ENCODE results near the gene MAT2B. TPM values are rescaled to one million over a fixed set of nuclear protein-coding genes. Genes with fewer than 3 reads are reported as not detected.

Gene MAT2B
- total RNA-seq, 6 donors from 2014 or later: 23.3 to 85.3 (median 50.4) TPM

- no peak for ATAC-seq (ENCODE audit: low FRiP score in 2 of 2)
- no peaks in the 10 kb centered on the region for H3K9me3 ChIP-seq
- no peak for TF ChIP-seq POLR2A (IDR thresholded peaks at IDR 0.05)
- no peak for TF ChIP-seq EP300 (IDR thresholded peaks at IDR 0.05)
- no peak for TF ChIP-seq CTCF (IDR thresholded peaks at IDR 0.05)
- TF ChIP-seq POLR2AphosphoS5 (IDR thresholded peaks at IDR 0.05): no peak
- H3K4me1 ChIP-seq: peaks cover 0 to 18% (median 8%) of the 10 kb centered on the region in 4 donors
- 94 to 97% methylated on average over 1 of the region's 1 CpG for WGBS, 2 donors
- no peaks in the 10 kb centered on the region for H3K27me3 ChIP-seq
- no peak for DNase-seq
- H3K4me3 ChIP-seq: no peak overlapping the region
- H3K36me3 ChIP-seq: no peaks in the 10 kb centered on the region
- H3K27ac ChIP-seq: no peak overlapping the region
Observed at GRCh38 chr5:163498886-163499285, 6.5 kb upstream of the MAT2B start.

- Histone ChIP-seq H3K4me3 (peak overlapping the region in 3 of 4 donors; percentile 63 to 80 (median 80)), H3K27ac (peak overlapping the region; percentile 96 to 100 (median 98)), H3K27me3 (no peaks in the 10 kb centered on the region), H3K36me3 (no peaks in the 10 kb centered on the region), H3K9me3 (no peaks in the 10 kb centered on the region), H3K4me1 (peaks cover 8 to 27% (median 15%) of the 10 kb centered on the region in 4 donors)
- 59 to 69% methylated on average over 8 of the region's 8 CpGs for WGBS, 2 donors
- DNase-seq: no peak
- no peak for TF ChIP-seq POLR2AphosphoS5 (IDR thresholded peaks at IDR 0.05)
- TF ChIP-seq POLR2A (IDR thresholded peaks at IDR 0.05): no peak
- TF ChIP-seq EP300 (IDR thresholded peaks at IDR 0.05): no peak
- no peak for TF ChIP-seq CTCF (IDR thresholded peaks at IDR 0.05)
- no peak for ATAC-seq (ENCODE audit: low FRiP score in 2 of 2)
Observed at GRCh38 chr5:163502521-163502920, 2.9 kb upstream of the MAT2B start.

- H3K27ac ChIP-seq: peak overlapping the region; percentile 96 to 100 (median 98)
- no peaks in the 10 kb centered on the region for H3K36me3 ChIP-seq
- DNase-seq (peak in 1 of 2 donors; percentile 79), ATAC-seq (ENCODE audit: low FRiP score in 2 of 2) (peak; percentile 21 to 26)
- peak overlapping the region in 3 of 4 donors; percentile 63 to 80 (median 80) for H3K4me3 ChIP-seq
- no peaks in the 10 kb centered on the region for H3K27me3 ChIP-seq
- 2% methylated on average over 17 of the region's 17 CpGs for whole genome bisulfite sequencing, 2 donors
- TF ChIP-seq CTCF (IDR thresholded peaks at IDR 0.05) (peak in 1 of 6 experiments; percentile 21), EP300 (IDR thresholded peaks at IDR 0.05) (no peak), POLR2A (IDR thresholded peaks at IDR 0.05) (peak in 2 of 4 donors; percentile 25 to 58), POLR2AphosphoS5 (IDR thresholded peaks at IDR 0.05) (peak; percentile 58 to 64)
- H3K4me1 ChIP-seq: peaks cover 17 to 36% (median 24%) of the 10 kb centered on the region in 4 donors
- H3K9me3 ChIP-seq: no peaks in the 10 kb centered on the region
Observed at GRCh38 chr5:163503106-163504078, 2.0 kb upstream of the MAT2B start.

GRCh38 chr5:163504079-163504931, 1.1 kb upstream of the MAT2B start:
- Histone ChIP-seq H3K27ac (peak overlapping the region; percentile 96 to 100 (median 98)), H3K4me1 (peaks cover 26 to 45% (median 33%) of the 10 kb centered on the region in 4 donors), H3K36me3 (no peaks in the 10 kb centered on the region), H3K9me3 (no peaks in the 10 kb centered on the region), H3K4me3 (peak overlapping the region; percentile 1 to 80 (median 72)), H3K27me3 (no peaks in the 10 kb centered on the region)
- TF ChIP-seq POLR2A (IDR thresholded peaks at IDR 0.05) (peak in 3 of 4 donors; percentile 23 to 58 (median 39)), POLR2AphosphoS5 (IDR thresholded peaks at IDR 0.05) (peak; percentile 43 to 57), CTCF (IDR thresholded peaks at IDR 0.05) (no peak), EP300 (IDR thresholded peaks at IDR 0.05) (peak in 1 of 4 donors; percentile 22)
- ATAC-seq (ENCODE audit: low FRiP score in 2 of 2): peak; percentile 56 to 75
- peak in 1 of 2 donors; percentile 83 for DNase-seq
- WGBS, 2 donors: 1% methylated on average over 27 of the region's 27 CpGs
